CD4-positive, alpha-beta T cell (primary cell): ENCODE measurements around the gene MMP21. TPM values are rescaled to one million over a fixed set of nuclear protein-coding genes. Genes with fewer than 3 reads are reported as not detected.

Experiments used
- ATAC-seq: fragments of 200-7000 bp; cut with Tn5 transposase; one replicate; pipeline ENCODE4 v1.10.0; 2022; ENCODE audit warnings: mild to moderate bottlenecking; ENCODE audit not compliant: poor library complexity
- CTCF ChIA-PET: fragments of 350-600 bp; sonication (Branson Sonifier 250); formaldehyde crosslinking; loops from one replicate; lab custom pipeline; 2021; ENCODE audit warnings: antibody characterized with exemption, inconsistent platforms; lab: Charles Lee
- POLR2A ChIA-PET: fragments of 350-600 bp; sonication (Branson Sonifier 250); formaldehyde crosslinking; loops from one replicate; lab custom pipeline; 2021; ENCODE audit warnings: antibody characterized with exemption, inconsistent platforms; lab: Charles Lee
- DNase-seq, 14 experiments: peaks; one replicate each; pipeline ENCODE4 v3.0.0-alpha.2; 2013 to 2020; ENCODE audit warnings: mixed read lengths in 2 of 14
- H3K27ac ChIP-seq, 2 donors: one replicate each; pipeline versions ENCODE4 v1.5.1 to v1.7.0; 2013; ENCODE audit warnings: low read length in 2 of 2, low read depth in 1 of 2, mild to moderate bottlenecking in 1 of 2
- H3K27me3 ChIP-seq, 2 experiments: 1 replicate in 1 of 2; 2 replicates in 1 of 2; pipeline versions ENCODE4 v1.6.1 to v1.7.0; 2013; ENCODE audit warnings: low read length in 2 of 2, control low read depth in 1 of 2, mild to moderate bottlenecking in 1 of 2, moderate library complexity in 1 of 2; ENCODE audit not compliant: insufficient read depth in 2 of 2, control insufficient read depth in 1 of 2
- H3K36me3 ChIP-seq: one replicate; pipeline ENCODE4 v1.6.1; 2013; ENCODE audit warnings: low read length, control low read depth; ENCODE audit not compliant: insufficient read depth
- H3K4me1 ChIP-seq: one replicate; pipeline ENCODE4 v1.6.1; 2013; ENCODE audit warnings: low read length, control low read depth; ENCODE audit not compliant: insufficient read depth
- H3K4me3 ChIP-seq: one replicate; pipeline ENCODE4 v1.5.1; 2013; ENCODE audit warnings: mild to moderate bottlenecking, low read length, moderate library complexity
- H3K9me3 ChIP-seq, 2 experiments: 1 replicate in 1 of 2; 2 replicates in 1 of 2; pipeline versions ENCODE4 v1.6.1 to v1.7.0; 2013; ENCODE audit warnings: low read length in 2 of 2, mild to moderate bottlenecking in 2 of 2, control low read depth in 1 of 2, moderate library complexity in 1 of 2; ENCODE audit not compliant: control insufficient read depth in 1 of 2, insufficient read depth in 1 of 2
- H3K27ac Mint-ChIP-seq: one replicate; pipeline ENCODE4 v1.8.0; 2020; ENCODE audit warnings: mixed read lengths
- H3K27me3 Mint-ChIP-seq: one replicate; pipeline ENCODE4 v1.8.0; 2021; ENCODE audit warnings: mixed read lengths
- H3K36me3 Mint-ChIP-seq: one replicate; pipeline ENCODE4 v1.8.0; 2021; ENCODE audit warnings: low read depth, mixed read lengths
- H3K4me1 Mint-ChIP-seq: one replicate; pipeline ENCODE4 v1.8.0; 2021; ENCODE audit warnings: low read depth, mixed read lengths
- H3K4me3 Mint-ChIP-seq: one replicate; pipeline ENCODE4 v1.8.0; 2020; ENCODE audit warnings: mild to moderate bottlenecking, mixed read lengths
- H3K9me3 Mint-ChIP-seq: one replicate; pipeline ENCODE4 v1.8.0; 2020; ENCODE audit warnings: mixed read lengths
- CTCF ChIP-seq: fragments of 200-600 bp; IDR thresholded peaks from one replicate; pipeline ENCODE4 v1.8.0; 2022; ENCODE audit warnings: antibody characterized with exemption, mild to moderate bottlenecking
- intact Hi-C, 2 experiments: fragments of 100-400 bp; cut with DNase I in 1 of 2; cut with micrococcal nuclease in 1 of 2; formaldehyde crosslinking; loops; one replicate each; pipeline versions ENCODE4 v1.15.1 to v1.9.0; 2023 to 2025; cut with DNase I, micrococcal nuclease
- total RNA-seq, 174 experiments: library from RNA in 2 of 174; stranded (reverse) in 2 of 174; gene quantifications; one replicate each; pipeline ENCODE4 v1.2.3 and lab custom pipeline; 2021 to 2026

Gene MMP21
- total RNA-seq, 2 experiments from 2014 or later: 0.16 to 0.34 TPM

GRCh38 chr10:125802131-125802530 is 26.5 kb upstream of the MMP21 start:
- DNase-seq (no peak), ATAC-seq (no peak)
- no peak overlapping the region for H3K27ac ChIP-seq
- no peaks in the 10 kb centered on the region for H3K4me1 ChIP-seq
- no peak overlapping the region for H3K4me3 Mint-ChIP-seq
- no peaks in the 10 kb centered on the region for H3K9me3 Mint-ChIP-seq
- H3K36me3 Mint-ChIP-seq: peaks cover 74% of the 10 kb centered on the region
- H3K27me3 Mint-ChIP-seq: no peaks in the 10 kb centered on the region
- H3K4me3 ChIP-seq: no peak overlapping the region
- ChIA-PET POLR2A (no interaction called here), CTCF (no interaction called here)
- peaks cover 50% of the 10 kb centered on the region for H3K36me3 ChIP-seq
- H3K27me3 ChIP-seq: no peaks in the 10 kb centered on the region
- intact Hi-C loops: no loop called here
- no peaks in the 10 kb centered on the region for H3K4me1 Mint-ChIP-seq
- no peak for TF ChIP-seq CTCF
- H3K9me3 ChIP-seq: no peaks in the 10 kb centered on the region
- no peak overlapping the region for H3K27ac Mint-ChIP-seq

GRCh38 chr10:125801574-125801973 is 26.0 kb upstream of the MMP21 start:
- TF ChIP-seq CTCF: no peak
- DNase-seq (no peak), ATAC-seq (no peak)
- no peak overlapping the region for H3K27ac Mint-ChIP-seq
- Histone ChIP-seq H3K36me3 (peaks cover 45% of the 10 kb centered on the region), H3K9me3 (no peaks in the 10 kb centered on the region), H3K4me3 (no peak overlapping the region), H3K4me1 (no peaks in the 10 kb centered on the region), H3K27ac (no peak overlapping the region), H3K27me3 (no peaks in the 10 kb centered on the region)
- H3K4me1 Mint-ChIP-seq: no peaks in the 10 kb centered on the region
- H3K4me3 Mint-ChIP-seq: no peak overlapping the region
- H3K27me3 Mint-ChIP-seq: no peaks in the 10 kb centered on the region
- H3K9me3 Mint-ChIP-seq: no peaks in the 10 kb centered on the region
- POLR2A ChIA-PET: no interaction called here
- H3K36me3 Mint-ChIP-seq: peaks cover 74% of the 10 kb centered on the region
- intact Hi-C loops: no loop called here
- CTCF ChIA-PET: no interaction called here

GRCh38 chr10:125799451-125800182 is 24.0 kb upstream of the MMP21 start:
- no peak for TF ChIP-seq CTCF
- intact Hi-C loops: no loop called here
- POLR2A ChIA-PET: no interaction called here
- H3K27me3 Mint-ChIP-seq: no peaks in the 10 kb centered on the region
- Histone ChIP-seq H3K4me3 (no peak overlapping the region), H3K36me3 (peaks cover 44% of the 10 kb centered on the region), H3K9me3 (no peaks in the 10 kb centered on the region), H3K27ac (no peak overlapping the region), H3K4me1 (no peaks in the 10 kb centered on the region), H3K27me3 (no peaks in the 10 kb centered on the region)
- ATAC-seq (no peak), DNase-seq (no peak)
- CTCF ChIA-PET: no interaction called here
- no peak overlapping the region for H3K27ac Mint-ChIP-seq
- peaks cover 67% of the 10 kb centered on the region for H3K36me3 Mint-ChIP-seq
- no peaks in the 10 kb centered on the region for H3K9me3 Mint-ChIP-seq
- no peak overlapping the region for H3K4me3 Mint-ChIP-seq
- H3K4me1 Mint-ChIP-seq: no peaks in the 10 kb centered on the region
